HG03571 (cell line): ENCODE results near the gene USP35.

ENCODE experiments used
- ATAC-seq: cut with Tn5 transposase; IDR thresholded peaks from one replicate; pipeline ENCODE4 v1.9.1; 2021; ENCODE audit not compliant: unreplicated experiment

The USP35 gene

GRCh38 chr11:78188286-78189173, at the start of gene USP35, which contains the start of gene KCTD21:
TSS of gene USP35 (plus strand) at chr11:78188919. CDS start at chr11:78196246, 7,327 bp downstream.
TSS of gene KCTD21 (minus strand) at chr11:78188626. CDS start at chr11:78174554, 14,072 bp downstream.
- ATAC-seq, result peak; percentile 97

GRCh38 chr11:78139422-78140391, 49.0 kb upstream of the USP35 start, which contains the start of gene ALG8:
TSS of gene ALG8 (minus strand) at chr11:78139626. CDS start at chr11:78139588, 38 bp downstream.
- ATAC-seq, result peak; percentile 89

GRCh38 chr11:78140392-78141077, 48.2 kb upstream of the USP35 start:
- ATAC-seq, result no peak

- ATAC-seq, result no peak
These were observed 43.2 kb upstream of the USP35 start for GRCh38 chr11:78145511-78146025.

GRCh38 chr11:78147807-78148206, 40.9 kb upstream of the USP35 start:
- ATAC-seq, result no peak

- no peak for ATAC-seq
These were observed 39.1 kb upstream of the USP35 start for GRCh38 chr11:78149646-78150045.

- ATAC-seq, result no peak
These were observed 38.4 kb upstream of the USP35 start for GRCh38 chr11:78150346-78150745.

- no peak for ATAC-seq
These were observed 38.0 kb upstream of the USP35 start for GRCh38 chr11:78150754-78151153.

GRCh38 chr11:78151804-78152203, 36.9 kb upstream of the USP35 start:
- no peak for ATAC-seq

GRCh38 chr11:78156127-78156844, 32.4 kb upstream of the USP35 start:
- no peak for ATAC-seq

- ATAC-seq, result no peak
These were observed 29.6 kb upstream of the USP35 start for GRCh38 chr11:78158987-78159652.

GRCh38 chr11:78160557-78160956, 28.2 kb upstream of the USP35 start:
- no peak for ATAC-seq

- ATAC-seq, result no peak
These were observed 27.4 kb upstream of the USP35 start for GRCh38 chr11:78161346-78161745.

GRCh38 chr11:78161962-78162371, 26.8 kb upstream of the USP35 start:
- no peak for ATAC-seq

- no peak for ATAC-seq
These were observed 24.9 kb upstream of the USP35 start for GRCh38 chr11:78163828-78164227.

- ATAC-seq, result no peak
These were observed 24.2 kb upstream of the USP35 start for GRCh38 chr11:78164471-78164870.

- ATAC-seq, result no peak
These were observed 21.8 kb upstream of the USP35 start for GRCh38 chr11:78166855-78167469.

GRCh38 chr11:78168539-78169477, 19.9 kb upstream of the USP35 start:
- ATAC-seq, result no peak
